ENCODE results near the gene DISC1. TPM values are rescaled to one million over a fixed set of nuclear protein-coding genes. Genes with fewer than 3 reads are reported as not detected.

DISC1 gene
- total RNA-seq, 1 experiment from 2014 or later, result 2.1 TPM

- Mint-ChIP-seq H3K36me3 (ENCODE audit: insufficient read depth, unreplicated experiment) (no peaks in the 10 kb centered on the region), H3K4me3 (ENCODE audit: unreplicated experiment) (no peak overlapping the region), H3K4me1 (ENCODE audit: insufficient read depth, unreplicated experiment) (peaks cover 33% of the 10 kb centered on the region), H3K27ac (ENCODE audit: low read depth, unreplicated experiment) (no peak overlapping the region), H3K27me3 (ENCODE audit: insufficient read depth, unreplicated experiment) (no peaks in the 10 kb centered on the region), H3K9me3 (ENCODE audit: unreplicated experiment) (no peaks in the 10 kb centered on the region)
- TF ChIP-seq CTCF (IDR thresholded peaks at IDR 0.05; ENCODE audit: unreplicated experiment), result no peak
- ChIA-PET POLR2A (interaction anchor here (0.5 to 2.6 kb wide), 22 partner anchors 9 to 702 kb away, joined by 3 to 14 read pairs (median 4); no protein-coding TSS in a partner anchor), CTCF (interaction anchor here (0.6 to 3.1 kb wide), 13 partner anchors 11 to 697 kb away, joined by 3 to 28 read pairs (median 5); no protein-coding TSS in a partner anchor)
- DNase-seq (ENCODE audit: unreplicated experiment), result no peak
- no TSS peak for BruUV-seq (replicated peaks)
- intact Hi-C loops (cut with micrococcal nuclease), result no loop called here
Observed at GRCh38 chr1:231930257-231930947, 303.8 kb downstream of the DISC1 start.

GRCh38 chr1:231931146-231931545 is 304.6 kb downstream of the DISC1 start:
- no peaks in the 10 kb centered on the region for H3K36me3 Mint-ChIP-seq (ENCODE audit: insufficient read depth, unreplicated experiment)
- POLR2A ChIA-PET, result interaction anchor here (0.5 to 2.6 kb wide), 20 partner anchors 8 to 696 kb away, joined by 3 to 14 read pairs (median 4); no protein-coding TSS in a partner anchor

GRCh38 chr1:231931846-231932454 is 305.4 kb downstream of the DISC1 start:
- TF ChIP-seq CTCF (IDR thresholded peaks at IDR 0.05; ENCODE audit: unreplicated experiment), result peak; percentile 90
- ChIA-PET POLR2A (interaction anchor here (0.7 to 2.3 kb wide), 11 partner anchors 9 to 695 kb away, joined by 3 to 12 read pairs (median 4); no protein-coding TSS in a partner anchor), CTCF (interaction anchor here (0.6 to 3.1 kb wide), 23 partner anchors 9 to 696 kb away, joined by 3 to 28 read pairs (median 4); no protein-coding TSS in a partner anchor)
- no peak overlapping the region for H3K27ac Mint-ChIP-seq (ENCODE audit: low read depth, unreplicated experiment)
- H3K27me3 Mint-ChIP-seq (ENCODE audit: insufficient read depth, unreplicated experiment), result no peaks in the 10 kb centered on the region
- BruUV-seq (replicated peaks), result no TSS peak
- H3K36me3 Mint-ChIP-seq (ENCODE audit: insufficient read depth, unreplicated experiment), result no peaks in the 10 kb centered on the region
- DNase-seq (ENCODE audit: unreplicated experiment), result peak; percentile 58
- H3K4me3 Mint-ChIP-seq (ENCODE audit: unreplicated experiment), result no peak overlapping the region
- H3K4me1 Mint-ChIP-seq (ENCODE audit: insufficient read depth, unreplicated experiment), result peaks cover 36% of the 10 kb centered on the region
- H3K9me3 Mint-ChIP-seq (ENCODE audit: unreplicated experiment), result no peaks in the 10 kb centered on the region
- intact Hi-C loops (cut with micrococcal nuclease), result no loop called here

More at GRCh38 chr1:231931146-231931545, 304.6 kb downstream of the DISC1 start:
- intact Hi-C loops (cut with micrococcal nuclease), result no loop called here
- TF ChIP-seq CTCF (IDR thresholded peaks at IDR 0.05; ENCODE audit: unreplicated experiment), result no peak
- DNase-seq (ENCODE audit: unreplicated experiment), result peak; percentile 98
- CTCF ChIA-PET, result interaction anchor here (0.5 to 3.1 kb wide), 25 partner anchors 10 to 1611 kb away, joined by 3 to 28 read pairs (median 4); no protein-coding TSS in a partner anchor
- no TSS peak for BruUV-seq (replicated peaks)
- H3K27ac Mint-ChIP-seq (ENCODE audit: low read depth, unreplicated experiment), result no peak overlapping the region
- peaks cover 34% of the 10 kb centered on the region for H3K4me1 Mint-ChIP-seq (ENCODE audit: insufficient read depth, unreplicated experiment)
- H3K4me3 Mint-ChIP-seq (ENCODE audit: unreplicated experiment), result no peak overlapping the region
- H3K27me3 Mint-ChIP-seq (ENCODE audit: insufficient read depth, unreplicated experiment), result no peaks in the 10 kb centered on the region
- no peaks in the 10 kb centered on the region for H3K9me3 Mint-ChIP-seq (ENCODE audit: unreplicated experiment)

Data from MCF 10A (cell line).